Measurements from ENCODE around the gene LOXL3. TPM values are rescaled to one million over a fixed set of nuclear protein-coding genes. Genes with fewer than 3 reads are reported as not detected.

Gene LOXL3
- total RNA-seq, 1 experiment from 2014 or later: 29.0 TPM

DNA sequence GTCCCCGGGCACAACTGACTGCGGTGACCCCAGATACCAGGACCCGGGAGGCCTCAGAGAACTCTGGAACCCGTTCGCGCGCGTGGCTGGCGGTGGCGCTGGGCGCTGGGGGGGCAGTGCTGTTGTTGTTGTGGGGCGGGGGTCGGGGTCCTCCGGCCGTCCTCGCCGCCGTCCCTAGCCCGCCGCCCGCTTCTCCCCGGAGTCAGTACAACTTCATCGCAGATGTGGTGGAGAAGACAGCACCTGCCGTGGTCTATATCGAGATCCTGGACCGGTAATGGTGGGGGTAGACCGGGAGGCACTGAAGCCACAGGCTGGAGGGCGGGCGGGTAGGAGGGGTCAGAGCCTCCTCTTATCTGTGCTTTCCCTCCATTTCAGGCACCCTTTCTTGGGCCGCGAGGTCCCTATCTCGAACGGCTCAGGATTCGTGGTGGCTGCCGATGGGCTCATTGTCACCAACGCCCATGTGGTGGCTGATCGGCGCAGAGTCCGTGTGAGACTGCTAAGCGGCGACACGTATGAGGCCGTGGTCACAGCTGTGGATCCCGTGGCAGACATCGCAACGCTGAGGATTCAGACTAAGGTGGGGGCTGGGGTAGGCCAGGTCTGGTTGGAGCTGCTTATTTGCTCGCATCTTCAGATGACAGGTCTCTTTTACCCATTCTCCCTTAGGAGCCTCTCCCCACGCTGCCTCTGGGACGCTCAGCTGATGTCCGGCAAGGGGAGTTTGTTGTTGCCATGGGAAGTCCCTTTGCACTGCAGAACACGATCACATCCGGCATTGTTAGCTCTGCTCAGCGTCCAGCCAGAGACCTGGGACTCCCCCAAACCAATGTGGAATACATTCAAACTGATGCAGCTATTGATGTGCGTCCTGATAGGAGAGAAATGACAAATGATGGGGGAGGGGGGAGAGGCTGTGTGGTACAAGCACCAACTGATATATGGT, 23.2 kb downstream of the LOXL3 start:
- Histone ChIP-seq H2BK120ac (ENCODE audit: low read depth, low read length, poor library complexity, severe bottlenecking) (no peak overlapping the region), H2AFZ (ENCODE audit: low read length) (no peak overlapping the region), H3K9me3 (ENCODE audit: control insufficient read depth, low read depth, low read length) (no peaks in the 10 kb centered on the region), H3K18ac (ENCODE audit: insufficient read length, low read depth, low read length) (no peak overlapping the region), H2AK5ac (ENCODE audit: insufficient read length, low read length) (no peak overlapping the region), H4K91ac (ENCODE audit: insufficient read length, low read depth, low read length) (no peak overlapping the region), H4K5ac (ENCODE audit: insufficient read length, low read depth, low read length) (no peak overlapping the region), H3K9ac (ENCODE audit: extremely low read depth, insufficient read length, low read length) (peak overlapping the region; percentile 57), H3K27me3 (ENCODE audit: insufficient read depth, low read length) (no peaks in the 10 kb centered on the region), H2BK20ac (ENCODE audit: low read depth, low read length, poor library complexity, severe bottlenecking) (no peak overlapping the region), H3K4me1 (ENCODE audit: insufficient read depth, low read length) (peaks cover 4% of the 10 kb centered on the region; the same call in 1 of the 2 replicates), H3K4ac (ENCODE audit: low read depth, low read length) (no peak overlapping the region), H4K20me1 (ENCODE audit: control insufficient read depth, insufficient read depth, insufficient read length) (no peaks in the 10 kb centered on the region), H3K23me2 (ENCODE audit: insufficient read length, low read depth, low read length, poor library complexity, severe bottlenecking) (peaks cover 15% of the 10 kb centered on the region), H3T11ph (ENCODE audit: low read length) (no peak overlapping the region), H2BK5ac (ENCODE audit: insufficient read length, low read length) (no peak overlapping the region), H2BK15ac (ENCODE audit: low read depth, low read length) (no peak overlapping the region), H3K4me2 (ENCODE audit: insufficient read depth, insufficient read length, low read length) (peak overlapping the region; percentile 83), H2BK12ac (ENCODE audit: insufficient read length, low read depth, low read length) (no peak overlapping the region), H3K79me1 (ENCODE audit: insufficient read depth, low read depth, low read length, poor library complexity, severe bottlenecking) (peaks cover 4% of the 10 kb centered on the region), H3K56ac (ENCODE audit: insufficient read length, low read depth, low read length) (no peak overlapping the region), H3K79me2 (ENCODE audit: insufficient read depth, low read length) (peaks cover 4% of the 10 kb centered on the region; the same call in 1 of the 2 replicates), H4K8ac (replicated peaks; ENCODE audit: insufficient read length, low read depth, low read length) (no peak overlapping the region), H3K23ac (ENCODE audit: insufficient read length, low read depth, low read length) (no peak overlapping the region), H3K14ac (ENCODE audit: insufficient read depth, low read length) (no peak overlapping the region; the same call in 1 of the 2 replicates), H3K27ac (ENCODE audit: insufficient read length, low read depth, low read length) (no peak overlapping the region)
- no CpG with 5 or more reads among the region's 54 CpGs for WGBS (ENCODE audit: extremely low coverage, insufficient read length, low lambda C conversion rate)
- H3K4me1 Mint-ChIP-seq: peaks cover 17 to 22% of the 10 kb centered on the region in 2 experiments
- H3K4me3 Mint-ChIP-seq: peak overlapping the region; percentile 98 to 99
- H3K27ac Mint-ChIP-seq: no peak overlapping the region
- H3K27me3 Mint-ChIP-seq (ENCODE audit: low read depth): peaks cover 2% of the 10 kb centered on the region; the same call in 1 of the 2 replicates
- H3K36me3 Mint-ChIP-seq (ENCODE audit: insufficient read depth in 1 of 3, low read depth in 3 of 3): peaks cover 30 to 64% (median 47%) of the 10 kb centered on the region in 3 experiments
- DNase-seq: peak; percentile 53
- TF ChIP-seq, protein P1, sequence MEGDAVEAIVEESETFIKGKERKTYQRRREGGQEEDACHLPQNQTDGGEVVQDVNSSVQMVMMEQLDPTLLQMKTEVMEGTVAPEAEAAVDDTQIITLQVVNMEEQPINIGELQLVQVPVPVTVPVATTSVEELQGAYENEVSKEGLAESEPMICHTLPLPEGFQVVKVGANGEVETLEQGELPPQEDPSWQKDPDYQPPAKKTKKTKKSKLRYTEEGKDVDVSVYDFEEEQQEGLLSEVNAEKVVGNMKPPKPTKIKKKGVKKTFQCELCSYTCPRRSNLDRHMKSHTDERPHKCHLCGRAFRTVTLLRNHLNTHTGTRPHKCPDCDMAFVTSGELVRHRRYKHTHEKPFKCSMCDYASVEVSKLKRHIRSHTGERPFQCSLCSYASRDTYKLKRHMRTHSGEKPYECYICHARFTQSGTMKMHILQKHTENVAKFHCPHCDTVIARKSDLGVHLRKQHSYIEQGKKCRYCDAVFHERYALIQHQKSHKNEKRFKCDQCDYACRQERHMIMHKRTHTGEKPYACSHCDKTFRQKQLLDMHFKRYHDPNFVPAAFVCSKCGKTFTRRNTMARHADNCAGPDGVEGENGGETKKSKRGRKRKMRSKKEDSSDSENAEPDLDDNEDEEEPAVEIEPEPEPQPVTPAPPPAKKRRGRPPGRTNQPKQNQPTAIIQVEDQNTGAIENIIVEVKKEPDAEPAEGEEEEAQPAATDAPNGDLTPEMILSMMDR (conservative IDR thresholded peaks at IDR 0.05): no peak
- H3K9me3 Mint-ChIP-seq: no peaks in the 10 kb centered on the region; a peak in 1 of 5 replicates

All from H9 (cell line).